HepG2 (cell line): Measurements from ENCODE around the gene METTL14. TPM values are rescaled to one million over a fixed set of nuclear protein-coding genes. Genes with fewer than 3 reads are reported as not detected.

ENCODE experiments used
- ATAC-seq: fragments of 200-7000 bp; cut with Tn5 transposase; 3 replicates; pipeline ENCODE4 v1.9.1; 2020; ENCODE audit warnings: mild to moderate bottlenecking, moderate library complexity
- BruUV-seq: library from RNA; stranded (reverse); fragments of 400-500 nt; replicated peaks from 2 replicates; lab custom pipeline; 2021; lab: Mats Ljungman, UMichigan
- CTCF ChIA-PET: fragments of 300-600 bp; formaldehyde crosslinking; extraction: SDS; loops from one replicate; lab custom pipeline; 2021; ENCODE audit warnings: low total read pairs, inconsistent platforms, low intra/inter-chr PET ratio; lab: Yijun Ruan, JAX
- POLR2A ChIA-PET: fragments of 350-600 bp; sonication (Branson Sonifier 250); formaldehyde crosslinking; loops from one replicate; lab custom pipeline; 2020; ENCODE audit warnings: antibody characterized with exemption, inconsistent platforms; lab: Yijun Ruan, JAX
- DNase-seq: peaks from one replicate; pipeline ENCODE4 v3.0.0-alpha.2; 2015; ENCODE audit warnings: low spot score
- FAIRE-seq: peaks from 3 replicates; lab custom pipeline; 2011; peaks lifted over from hg19 to GRCh38; lab: Jason Lieb, UNC
- H2AFZ ChIP-seq: one replicate; pipeline ENCODE4 v1.6.1; 2011; ENCODE audit warnings: low read length, inconsistent platforms
- H3K27ac ChIP-seq: fragments of 300-600 bp; 3 replicates; pipeline ENCODE4 v1.8.0; 2011; ENCODE audit warnings: mixed run types, mild to moderate bottlenecking, mixed read lengths, low read length, inconsistent platforms; ENCODE audit not compliant: insufficient read depth; ENCODE audit errors: extremely low read length
- H3K27me3 ChIP-seq, 2 experiments: fragments of 200-600 bp in 1 of 2; 2 replicates in 1 of 2; 3 replicates in 1 of 2; pipeline versions ENCODE4 v1.6.0 to v1.8.0; 2011; ENCODE audit warnings: low read length in 2 of 2, mild to moderate bottlenecking in 2 of 2, moderate library complexity in 2 of 2, inconsistent platforms in 1 of 2; ENCODE audit not compliant: insufficient read depth in 2 of 2, control insufficient read depth in 1 of 2
- H3K36me3 ChIP-seq, 2 experiments: fragments of 200-600 bp in 1 of 2; replicated peaks in 1 of 2; 2 replicates in 1 of 2; 3 replicates in 1 of 2; pipeline versions ENCODE4 v1.5.1 to v1.8.0; 2011; ENCODE audit warnings: low read length in 2 of 2, inconsistent platforms in 1 of 2; ENCODE audit not compliant: insufficient read depth in 2 of 2, control insufficient read depth in 1 of 2
- H3K4me1 ChIP-seq: 2 replicates; pipeline ENCODE4 v1.5.1; 2012; ENCODE audit warnings: low read length, inconsistent platforms; ENCODE audit not compliant: insufficient read depth
- H3K4me2 ChIP-seq: 2 replicates; pipeline ENCODE4 v1.6.0; 2011; ENCODE audit warnings: low read depth, low read length, inconsistent platforms
- H3K4me3 ChIP-seq, 3 experiments: fragments of 200-600 bp in 1 of 3; sonication (generic), shearing (Covaris generic) in 1 of 3; replicated peaks in 1 of 3; 2 replicates each; pipeline ENCODE4 v1.5.1; 2011 to 2016; ENCODE audit warnings: low read length in 3 of 3, inconsistent platforms in 2 of 3, low read depth in 2 of 3, mild to moderate bottlenecking in 2 of 3, control low read depth in 1 of 3, mixed read lengths in 1 of 3; ENCODE audit not compliant: insufficient read depth in 1 of 3
- H3K79me2 ChIP-seq: one replicate; pipeline ENCODE4 v1.6.1; 2011; ENCODE audit warnings: low read length, inconsistent platforms; ENCODE audit not compliant: insufficient read depth
- H3K9ac ChIP-seq: 2 replicates; pipeline ENCODE4 v1.6.0; 2011; ENCODE audit warnings: mild to moderate bottlenecking, low read depth, low read length, inconsistent platforms; ENCODE audit not compliant: insufficient read depth
- H3K9me3 ChIP-seq: 2 replicates; pipeline ENCODE4 v1.5.1; 2012; ENCODE audit warnings: mild to moderate bottlenecking, low read length
- H4K20me1 ChIP-seq: 2 replicates; pipeline ENCODE4 v1.6.0; 2011; ENCODE audit warnings: inconsistent platforms, mild to moderate bottlenecking, low read length, moderate library complexity; ENCODE audit not compliant: insufficient read depth
- CBFB ChIP-seq: sonication (generic); formaldehyde crosslinking; IDR thresholded peaks from 2 replicates; pipeline ENCODE4 v1.4.0; 2020; ENCODE audit warnings: missing genetic modification reagents
- ESRRA ChIP-seq: sonication (generic); formaldehyde crosslinking; IDR thresholded peaks from 2 replicates; pipeline ENCODE4 v1.5.1; 2020; ENCODE audit warnings: mild to moderate bottlenecking, low read depth, missing genetic modification reagents
- FOSL2 ChIP-seq: sonication (generic); formaldehyde crosslinking; IDR thresholded peaks from 2 replicates; pipeline ENCODE4 v1.4.0; 2020; ENCODE audit warnings: missing genetic modification reagents
- NONO ChIP-seq, 2 experiments: fragments of 450-650 bp in 1 of 2; sonication (generic) in 1 of 2; formaldehyde crosslinking in 1 of 2; IDR thresholded peaks in 1 of 2; conservative IDR thresholded peaks in 1 of 2; 2 replicates each; pipeline versions ENCODE4 v1.6.1 to v1.8.0; 2017 to 2022; ENCODE audit warnings: mild to moderate bottlenecking in 1 of 2, missing genetic modification reagents in 1 of 2, moderate library complexity in 1 of 2
- RFX1 ChIP-seq: fragments of 450-650 bp; IDR thresholded peaks from 2 replicates; pipeline ENCODE4 v1.6.1; 2017
- SRSF1 ChIP-seq: fragments of 200-400 bp; formaldehyde crosslinking; optimal IDR thresholded peaks from 2 replicates; pipeline ENCODE3; 2017; ENCODE audit warnings: mild to moderate bottlenecking, low read depth, low read length, moderate library complexity
- TEAD3 ChIP-seq: optimal IDR thresholded peaks from 2 replicates; pipeline ENCODE3; 2016; ENCODE audit warnings: borderline replicate concordance
- ZNF431 ChIP-seq: sonication (generic); formaldehyde crosslinking; IDR thresholded peaks from 2 replicates; pipeline ENCODE4 v1.9.0; 2022; ENCODE audit warnings: missing genetic modification reagents, low read depth, mild to moderate bottlenecking, borderline replicate concordance
- ZNF44 ChIP-seq: sonication (generic); formaldehyde crosslinking; IDR thresholded peaks from 2 replicates; pipeline ENCODE4 v1.5.1; 2020; ENCODE audit warnings: mild to moderate bottlenecking, missing genetic modification reagents
- ZNF446 ChIP-seq: sonication (generic); formaldehyde crosslinking; IDR thresholded peaks from 2 replicates; pipeline ENCODE4 v1.5.0; 2020; ENCODE audit warnings: mild to moderate bottlenecking, missing genetic modification reagents
- ZNF619 ChIP-seq: sonication (generic); formaldehyde crosslinking; IDR thresholded peaks from 2 replicates; pipeline ENCODE4 v1.4.0; 2020; ENCODE audit warnings: mild to moderate bottlenecking, missing genetic modification reagents
- ZNF644 ChIP-seq: IDR thresholded peaks from 2 replicates; pipeline ENCODE4 v1.6.1; 2016; ENCODE audit warnings: low read depth
- ZNF749 ChIP-seq: sonication (generic); formaldehyde crosslinking; IDR thresholded peaks from 2 replicates; pipeline ENCODE4 v1.8.0; 2022; ENCODE audit warnings: mild to moderate bottlenecking, missing genetic modification reagents, moderate library complexity, borderline replicate concordance
- WGBS: methylation state at CpG from one replicate; pipeline ENCODE4 v1.1.6; 2017; ENCODE audit warnings: low lambda C conversion rate; 5-methylcytosine and 5-hydroxymethylcytosine counted together
- in situ Hi-C: cut with HindIII; loops from 2 replicates; pipeline ENCODE4 v1.10.0; 2017; ENCODE audit warnings: low pct_unique_long_range_greater_than_20kb; ENCODE audit not compliant: extremely low pct_ligation_motif_present
- intact Hi-C: fragments of 100-400 bp; cut with micrococcal nuclease; formaldehyde crosslinking; loops from one replicate; pipeline ENCODE4 v1.10.0; 2022; ENCODE audit not compliant: unreplicated experiment
- polyA plus RNA-seq, 8 experiments: library from polyadenylated mRNA; depleted of rRNA in 3 of 8; stranded (reverse) in 7 of 8; unstranded in 1 of 8; fragments of >200 nt; fragmentation: Illumina TruSeq in 4 of 8; extraction: Trizol in 4 of 8; gene quantifications; 2 replicates each; pipeline versions ENCODE4 v1.2.1 to v1.2.3, GENCODE V29; 2011 to 2016; ENCODE audit warnings: low read depth in 4 of 8, missing spikeins in 1 of 8, mixed read lengths in 1 of 8; ENCODE audit not compliant: insufficient read depth in 1 of 8
- total RNA-seq, 5 experiments: library from RNA; depleted of rRNA; stranded (reverse); fragments of >200 nt; fragmentation: Illumina TruSeq; extraction: Trizol; gene quantifications; 2 replicates each; pipeline ENCODE4 v1.2.3, GENCODE V29; 2016; ENCODE audit warnings: low read depth in 1 of 5
- TF ChIP-seq, protein P1 (sequence below): sonication (generic); formaldehyde crosslinking; IDR thresholded peaks from 2 replicates; pipeline ENCODE4 v1.5.1; 2020; ENCODE audit warnings: mild to moderate bottlenecking, missing genetic modification reagents
- TF ChIP-seq, protein P2 (sequence below): sonication (generic); formaldehyde crosslinking; IDR thresholded peaks from 2 replicates; pipeline ENCODE4 v1.4.0; 2020; ENCODE audit warnings: mild to moderate bottlenecking, missing genetic modification reagents, borderline replicate concordance

METTL14 gene
- total and polyA plus RNA-seq, 2 of the 13 experiments (the other 11 are each of a cell fraction or from before 2014, with no cell fraction given): 11.6 to 44.9 TPM

DNA sequence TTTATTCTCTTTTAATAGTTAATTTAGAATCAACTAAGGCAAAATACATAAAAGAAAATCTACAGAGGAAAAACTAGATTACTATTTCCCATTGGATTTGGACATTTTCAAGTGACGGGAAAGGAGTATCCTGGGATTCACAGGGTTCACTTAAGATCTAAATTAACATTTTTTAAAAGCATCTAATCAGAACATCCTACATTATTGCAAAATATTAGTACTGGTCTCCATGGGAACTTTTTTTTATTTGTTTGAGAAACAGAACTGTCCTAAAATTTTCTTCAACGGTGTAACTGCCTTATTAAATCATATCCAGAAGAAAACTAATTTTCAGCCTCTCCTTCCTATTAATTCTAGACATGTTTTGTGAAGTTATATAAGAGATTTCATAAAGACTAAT lies 69.7 kb downstream of the METTL14 start:
- no peaks in the 10 kb centered on the region for H3K9me3 ChIP-seq
- no TSS peak for BruUV-seq
- H3K79me2 ChIP-seq: no peaks in the 10 kb centered on the region
- ChIA-PET POLR2A (no interaction called here), CTCF (no interaction called here)
- TF ChIP-seq SRSF1 (no peak), ZNF446 (CRISPR knock-in tag) (no peak), TEAD3 (CRISPR knock-in tag) (no peak), ZNF619 (no peak), ESRRA (no peak), RFX1 (no peak), ZNF749 (CRISPR knock-in tag) (no peak), NONO (IDR thresholded peaks at IDR 0.05) (no peak), NONO (CRISPR knock-in tag; conservative IDR thresholded peaks at IDR 0.05) (no peak), ZNF644 (no peak), ZNF44 (CRISPR knock-in tag) (no peak), FOSL2 (CRISPR knock-in tag) (no peak), ZNF431 (CRISPR knock-in tag) (no peak), CBFB (CRISPR knock-in tag) (no peak)
- TF ChIP-seq, protein P1, sequence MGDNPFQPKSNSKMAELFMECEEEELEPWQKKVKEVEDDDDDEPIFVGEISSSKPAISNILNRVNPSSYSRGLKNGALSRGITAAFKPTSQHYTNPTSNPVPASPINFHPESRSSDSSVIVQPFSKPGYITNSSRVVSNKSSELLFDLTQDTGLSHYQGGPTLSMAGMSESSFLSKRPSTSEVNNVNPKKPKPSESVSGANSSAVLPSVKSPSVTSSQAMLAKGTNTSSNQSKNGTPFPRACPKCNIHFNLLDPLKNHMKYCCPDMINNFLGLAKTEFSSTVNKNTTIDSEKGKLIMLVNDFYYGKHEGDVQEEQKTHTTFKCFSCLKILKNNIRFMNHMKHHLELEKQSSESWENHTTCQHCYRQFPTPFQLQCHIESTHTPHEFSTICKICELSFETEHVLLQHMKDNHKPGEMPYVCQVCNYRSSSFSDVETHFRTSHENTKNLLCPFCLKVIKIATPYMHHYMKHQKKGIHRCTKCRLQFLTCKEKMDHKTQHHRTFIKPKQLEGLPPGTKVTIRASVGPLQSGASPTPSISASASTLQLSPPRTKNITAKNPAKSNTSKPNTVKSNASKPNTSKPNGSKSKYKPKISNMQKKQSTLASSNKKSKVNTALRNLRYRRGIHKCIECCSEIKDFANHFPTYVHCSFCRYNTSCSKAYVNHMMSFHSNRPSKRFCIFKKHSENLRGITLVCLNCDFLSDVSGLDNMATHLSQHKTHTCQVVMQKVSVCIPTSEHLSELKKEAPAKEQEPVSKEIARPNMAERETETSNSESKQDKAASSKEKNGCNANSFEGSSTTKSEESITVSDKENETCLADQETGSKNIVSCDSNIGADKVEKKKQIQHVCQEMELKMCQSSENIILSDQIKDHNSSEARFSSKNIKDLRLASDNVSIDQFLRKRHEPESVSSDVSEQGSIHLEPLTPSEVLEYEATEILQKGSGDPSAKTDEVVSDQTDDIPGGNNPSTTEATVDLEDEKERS (CRISPR knock-in tag): no peak
- TF ChIP-seq, protein P2, sequence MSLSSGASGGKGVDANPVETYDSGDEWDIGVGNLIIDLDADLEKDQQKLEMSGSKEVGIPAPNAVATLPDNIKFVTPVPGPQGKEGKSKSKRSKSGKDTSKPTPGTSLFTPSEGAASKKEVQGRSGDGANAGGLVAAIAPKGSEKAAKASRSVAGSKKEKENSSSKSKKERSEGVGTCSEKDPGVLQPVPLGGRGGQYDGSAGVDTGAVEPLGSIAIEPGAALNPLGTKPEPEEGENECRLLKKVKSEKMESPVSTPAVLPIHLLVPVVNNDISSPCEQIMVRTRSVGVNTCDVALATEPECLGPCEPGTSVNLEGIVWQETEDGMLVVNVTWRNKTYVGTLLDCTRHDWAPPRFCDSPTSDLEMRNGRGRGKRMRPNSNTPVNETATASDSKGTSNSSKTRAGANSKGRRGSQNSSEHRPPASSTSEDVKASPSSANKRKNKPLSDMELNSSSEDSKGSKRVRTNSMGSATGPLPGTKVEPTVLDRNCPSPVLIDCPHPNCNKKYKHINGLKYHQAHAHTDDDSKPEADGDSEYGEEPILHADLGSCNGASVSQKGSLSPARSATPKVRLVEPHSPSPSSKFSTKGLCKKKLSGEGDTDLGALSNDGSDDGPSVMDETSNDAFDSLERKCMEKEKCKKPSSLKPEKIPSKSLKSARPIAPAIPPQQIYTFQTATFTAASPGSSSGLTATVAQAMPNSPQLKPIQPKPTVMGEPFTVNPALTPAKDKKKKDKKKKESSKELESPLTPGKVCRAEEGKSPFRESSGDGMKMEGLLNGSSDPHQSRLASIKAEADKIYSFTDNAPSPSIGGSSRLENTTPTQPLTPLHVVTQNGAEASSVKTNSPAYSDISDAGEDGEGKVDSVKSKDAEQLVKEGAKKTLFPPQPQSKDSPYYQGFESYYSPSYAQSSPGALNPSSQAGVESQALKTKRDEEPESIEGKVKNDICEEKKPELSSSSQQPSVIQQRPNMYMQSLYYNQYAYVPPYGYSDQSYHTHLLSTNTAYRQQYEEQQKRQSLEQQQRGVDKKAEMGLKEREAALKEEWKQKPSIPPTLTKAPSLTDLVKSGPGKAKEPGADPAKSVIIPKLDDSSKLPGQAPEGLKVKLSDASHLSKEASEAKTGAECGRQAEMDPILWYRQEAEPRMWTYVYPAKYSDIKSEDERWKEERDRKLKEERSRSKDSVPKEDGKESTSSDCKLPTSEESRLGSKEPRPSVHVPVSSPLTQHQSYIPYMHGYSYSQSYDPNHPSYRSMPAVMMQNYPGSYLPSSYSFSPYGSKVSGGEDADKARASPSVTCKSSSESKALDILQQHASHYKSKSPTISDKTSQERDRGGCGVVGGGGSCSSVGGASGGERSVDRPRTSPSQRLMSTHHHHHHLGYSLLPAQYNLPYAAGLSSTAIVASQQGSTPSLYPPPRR: no peak
- no peaks in the 10 kb centered on the region for H3K27me3 ChIP-seq
- no peak overlapping the region for H3K4me2 ChIP-seq
- H3K36me3 ChIP-seq: peaks cover 9 to 30% of the 10 kb centered on the region in 2 experiments
- ATAC-seq: no peak
- WGBS: 97% methylated on average over 2 of the region's 2 CpGs
- intact Hi-C loops: no loop called here
- in situ Hi-C loops: no loop called here
- no peak overlapping the region for H3K27ac ChIP-seq
- no peak overlapping the region for H2AFZ ChIP-seq
- H4K20me1 ChIP-seq: peaks cover 3% of the 10 kb centered on the region; the same call in 1 of the 2 replicates
- no peak for FAIRE-seq
- no peak overlapping the region for H3K9ac ChIP-seq
- DNase-seq: no peak
- no peak overlapping the region for H3K4me3 ChIP-seq
- H3K4me1 ChIP-seq: peaks cover 48% of the 10 kb centered on the region
